HG02973 (cell line): ENCODE measurements around the gene PERCC1.

ENCODE experiments used
- ATAC-seq: cut with Tn5 transposase; IDR thresholded peaks from one replicate; pipeline ENCODE4 v1.9.1; 2021; ENCODE audit warnings: moderate library complexity; ENCODE audit not compliant: unreplicated experiment

PERCC1 gene

DNA sequence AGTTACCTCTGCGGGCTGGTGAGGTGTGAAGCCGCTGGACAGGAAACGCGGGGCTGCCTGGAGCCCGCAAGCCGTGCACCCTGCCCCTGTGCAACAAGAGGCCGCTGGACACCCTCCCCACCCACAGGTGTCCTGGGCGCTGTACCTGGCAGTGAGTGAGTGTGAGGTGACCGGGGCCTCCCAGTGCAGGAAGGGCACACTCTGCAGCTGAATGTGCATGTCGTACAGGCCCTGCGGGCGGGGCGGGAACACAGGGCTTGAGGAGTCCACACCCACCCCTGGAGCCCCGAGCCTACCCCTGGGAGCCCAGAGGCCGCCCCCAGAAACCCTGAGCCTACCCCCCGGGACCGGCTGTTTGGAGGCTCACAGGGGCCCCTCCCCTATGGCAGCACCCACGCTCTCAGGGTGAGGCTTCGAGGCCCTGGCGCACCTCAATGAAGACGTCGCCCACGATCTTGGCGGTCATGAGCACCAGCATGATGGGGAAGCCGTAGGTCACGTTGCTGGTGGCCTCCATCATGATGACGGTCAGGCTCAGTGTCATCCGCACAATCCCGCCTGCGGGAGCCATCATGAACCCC lies 17.7 kb downstream of the PERCC1 start:
- ATAC-seq: no peak

GRCh38 chr16:1449201-1449788 lies 18.4 kb downstream of the PERCC1 start:
- no peak for ATAC-seq

GRCh38 chr16:1450218-1450617 lies 19.3 kb downstream of the PERCC1 start:
- no peak for ATAC-seq

GRCh38 chr16:1450841-1451240 lies 20.0 kb downstream of the PERCC1 start:
- no peak for ATAC-seq

GRCh38 chr16:1451702-1452392 lies 21.0 kb downstream of the PERCC1 start:
- no peak for ATAC-seq

- no peak for ATAC-seq
Observed at GRCh38 chr16:1452530-1452929, 21.7 kb downstream of the PERCC1 start.

- no peak for ATAC-seq
Observed at GRCh38 chr16:1453316-1453715, 22.4 kb downstream of the PERCC1 start.

DNA sequence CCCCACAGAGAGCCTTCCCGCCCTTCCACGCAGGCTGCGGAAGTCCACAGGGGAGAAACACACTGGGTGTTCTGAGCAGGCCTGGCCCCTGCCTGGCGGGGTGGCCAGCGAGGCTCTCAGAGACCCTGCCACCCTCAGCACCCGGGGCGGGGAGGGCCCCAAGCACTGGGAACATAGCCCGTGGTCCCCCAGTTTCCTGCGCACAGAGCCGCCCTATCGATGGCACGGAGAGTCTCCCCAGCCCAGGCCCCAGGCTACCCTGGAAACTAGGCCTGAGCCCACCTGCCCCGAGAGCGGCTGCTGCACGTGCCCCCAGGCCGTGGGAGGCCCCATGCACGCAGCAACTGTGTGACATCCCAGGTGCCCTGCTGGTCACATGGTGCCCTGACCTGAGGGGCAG lies 23.7 kb downstream of the PERCC1 start:
- no peak for ATAC-seq

GRCh38 chr16:1455190-1456171 lies 24.6 kb downstream of the PERCC1 start:
- ATAC-seq: no peak

- ATAC-seq: no peak
Observed at GRCh38 chr16:1456951-1457350, 26.1 kb downstream of the PERCC1 start.

DNA sequence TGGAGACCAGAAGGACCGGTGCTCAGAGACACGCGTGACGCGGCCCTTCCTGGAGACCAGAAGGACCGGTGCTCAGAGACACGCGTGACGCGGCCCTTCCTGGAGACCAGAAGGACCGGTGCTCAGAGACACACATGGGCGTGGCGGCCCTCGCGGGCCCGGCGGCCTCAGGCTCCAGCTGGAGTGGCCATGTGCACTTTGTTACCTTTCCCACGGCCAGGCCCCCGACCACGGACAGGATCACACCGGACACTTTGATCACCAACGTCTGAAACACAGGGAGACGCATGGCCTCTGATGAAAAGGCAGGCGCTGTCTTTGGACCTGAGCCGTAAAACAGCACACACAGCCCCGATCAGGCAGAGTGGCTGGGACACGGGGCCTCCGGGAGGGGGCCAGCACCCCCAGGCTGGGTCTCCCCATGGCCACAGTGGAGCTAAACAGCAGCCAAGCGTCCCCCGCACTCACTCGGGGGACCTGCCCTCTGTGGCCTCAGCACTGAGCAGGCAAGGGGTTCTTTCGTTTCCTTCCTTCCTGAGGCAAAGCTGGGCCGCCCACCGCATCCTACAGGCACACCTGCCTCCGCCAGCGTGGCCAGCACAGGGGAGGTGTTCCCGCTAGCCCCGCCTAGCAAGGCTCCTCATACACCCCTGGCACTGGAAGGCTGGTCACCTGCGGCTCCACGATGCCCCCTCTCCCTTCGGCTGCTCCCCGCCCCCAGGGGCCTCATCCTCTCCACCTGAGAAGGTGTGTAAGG lies 26.8 kb downstream of the PERCC1 start:
- ATAC-seq: no peak

DNA sequence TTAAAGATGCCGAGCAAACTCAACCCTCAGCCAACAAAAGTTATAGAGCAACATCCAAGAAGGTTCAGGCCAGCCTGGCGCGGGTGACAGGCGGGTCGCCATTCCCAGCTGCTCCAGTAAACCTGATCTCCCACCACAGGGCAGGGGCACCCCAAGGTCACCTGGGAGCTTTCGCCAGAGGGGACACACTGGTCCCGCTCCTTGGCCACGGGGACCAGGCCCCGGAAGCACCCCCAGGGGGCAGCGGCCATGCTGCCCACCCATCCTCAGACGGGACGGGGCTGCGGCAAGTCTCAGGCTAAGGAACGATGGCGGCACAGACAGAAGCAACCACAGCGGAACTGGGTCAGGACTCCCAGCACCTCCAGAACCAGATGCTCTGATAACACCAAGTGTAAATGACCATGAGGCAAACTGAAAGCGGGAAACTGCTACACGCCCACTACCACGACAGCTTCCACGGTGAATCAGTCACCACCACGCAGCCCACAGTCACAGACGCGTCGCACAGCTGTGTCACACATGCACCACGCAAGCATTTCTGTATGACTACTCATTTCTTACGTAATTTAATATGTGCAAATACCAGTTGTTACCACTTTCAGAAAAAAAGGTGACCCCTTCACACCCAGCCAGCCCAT lies 27.6 kb downstream of the PERCC1 start:
- ATAC-seq: no peak

GRCh38 chr16:1458977-1459341 lies 28.1 kb downstream of the PERCC1 start:
- ATAC-seq: no peak

GRCh38 chr16:1459967-1460366 lies 29.1 kb downstream of the PERCC1 start:
- ATAC-seq: no peak

DNA sequence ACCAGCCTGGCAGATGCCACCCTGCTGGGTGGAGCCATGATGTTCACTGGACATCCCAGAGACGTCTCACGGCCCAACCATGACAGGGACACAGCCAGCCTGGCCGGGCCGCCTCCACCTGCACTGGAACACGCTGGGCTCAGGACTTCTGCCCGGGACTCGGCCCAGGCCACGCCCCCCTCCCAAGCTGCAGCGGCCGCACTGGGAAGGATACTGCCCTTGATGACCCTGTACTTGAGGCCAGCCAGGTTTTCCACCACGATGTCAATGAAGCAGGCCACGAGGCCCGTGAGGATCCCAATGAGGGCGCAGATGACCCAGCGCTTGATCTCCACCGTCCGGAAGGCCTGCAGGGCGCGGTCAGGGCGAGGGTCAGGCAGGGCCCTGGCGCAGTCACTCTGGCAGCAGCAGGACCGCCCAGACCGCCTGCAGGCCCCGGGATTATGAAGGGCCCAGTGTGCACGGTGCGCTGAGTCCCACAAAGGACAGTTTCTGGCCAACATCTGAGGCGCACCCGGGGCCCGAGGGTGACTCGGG lies 29.8 kb downstream of the PERCC1 start:
- no peak for ATAC-seq

DNA sequence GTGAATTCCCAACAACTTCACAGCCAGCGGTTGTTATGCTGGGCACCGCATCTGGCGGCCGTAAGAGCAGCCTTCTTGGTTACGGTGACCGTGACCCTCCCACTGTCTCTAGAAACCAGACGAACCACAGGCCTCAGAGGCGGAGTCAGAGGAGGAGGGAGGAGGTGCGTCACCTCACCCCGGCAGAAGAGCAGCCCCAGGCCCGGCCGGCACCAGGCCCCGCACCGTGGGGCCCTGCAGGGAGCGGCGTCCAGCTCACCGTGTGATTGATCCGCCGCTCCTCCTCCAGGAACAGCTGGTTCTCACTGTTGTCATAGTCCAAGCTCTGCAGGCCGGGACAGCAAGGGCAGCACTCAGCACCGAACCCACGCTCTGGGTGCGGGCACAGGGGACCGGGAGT lies 30.3 kb downstream of the PERCC1 start:
- ATAC-seq: no peak

GRCh38 chr16:1464196-1464893 lies 33.5 kb downstream of the PERCC1 start:
- ATAC-seq: no peak

- no peak for ATAC-seq
Observed at GRCh38 chr16:1464894-1465566, 34.2 kb downstream of the PERCC1 start.

DNA sequence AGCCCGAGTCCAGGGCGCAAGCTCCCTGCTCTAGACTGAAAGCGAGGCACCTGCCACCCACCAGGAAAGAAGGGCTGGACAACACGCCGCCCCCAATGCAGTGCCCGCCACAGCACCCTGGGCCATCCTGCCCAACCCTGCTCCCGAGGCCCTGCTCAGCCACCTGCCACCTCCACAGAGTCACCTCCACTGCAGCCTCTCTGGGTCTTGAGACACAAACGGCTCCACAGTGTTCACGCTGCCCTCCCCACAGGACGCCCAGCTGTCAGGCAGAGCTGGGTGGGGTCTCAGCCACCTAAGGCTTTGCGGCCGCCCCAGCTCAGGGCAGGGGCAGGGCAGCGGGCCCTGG lies 34.7 kb downstream of the PERCC1 start:
- no peak for ATAC-seq
